HG02763 (cell line): ENCODE results near the gene GINS2.

ENCODE experiments used
- ATAC-seq: cut with Tn5 transposase; IDR thresholded peaks from one replicate; pipeline ENCODE4 v1.9.1; 2021; ENCODE audit warnings: mild to moderate bottlenecking, moderate library complexity; ENCODE audit not compliant: unreplicated experiment

GINS2 gene

DNA sequence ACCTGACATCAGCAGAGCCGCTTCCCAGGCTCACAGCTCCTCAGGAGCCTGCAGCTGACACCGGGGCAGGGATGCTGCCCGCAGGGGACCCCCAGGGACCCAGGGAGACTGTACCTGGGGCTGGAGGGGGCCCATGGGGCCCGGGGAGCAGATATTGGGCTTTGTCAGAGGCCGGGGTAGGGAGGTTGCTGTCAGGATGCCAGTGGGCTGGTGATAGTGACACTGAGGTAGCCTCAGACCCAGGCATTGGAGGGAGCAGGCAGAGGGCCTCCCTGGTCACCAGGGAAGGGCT lies 60.5 kb downstream of the GINS2 start:
- no peak for ATAC-seq

GRCh38 chr16:85627526-85628264 lies 61.1 kb downstream of the GINS2 start:
- no peak for ATAC-seq

DNA sequence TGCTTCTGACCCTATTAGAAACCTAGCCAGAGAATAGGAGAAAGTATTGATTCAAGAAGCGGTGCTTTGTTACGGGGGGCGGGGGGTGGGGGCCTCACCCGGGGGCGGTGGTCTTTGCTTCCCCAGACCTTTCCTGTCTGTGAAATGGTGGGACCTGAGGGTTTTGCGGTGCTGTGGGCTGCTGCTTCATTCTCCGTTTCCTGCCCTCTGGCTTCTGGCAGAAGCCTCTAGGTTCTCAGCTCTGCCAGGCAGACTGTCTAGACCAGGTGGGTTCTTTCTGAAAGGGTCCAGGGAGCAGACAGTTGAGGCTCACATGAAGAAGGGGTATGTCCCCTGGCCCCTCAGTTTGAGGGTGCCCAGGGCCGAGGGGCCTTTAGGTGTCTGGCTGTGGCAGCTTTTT lies 61.7 kb downstream of the GINS2 start:
- no peak for ATAC-seq
